Endothelial cell of umbilical vein (primary cell): ENCODE data around the gene ATP5PB. TPM values are rescaled to one million over a fixed set of nuclear protein-coding genes. Genes with fewer than 3 reads are reported as not detected.

Experiments
- BruUV-seq: library from RNA; stranded (reverse); fragments of 400-500 nt; replicated peaks from 2 replicates; lab custom pipeline; 2021; lab: Mats Ljungman, UMichigan
- CTCF ChIA-PET: fragments of 300-600, 350-600 bp; sonication (Branson Sonifier 250); formaldehyde crosslinking; loops from one replicate; lab custom pipeline; 2021; ENCODE audit warnings: antibody characterized with exemption, inconsistent platforms; lab: Charles Lee
- POLR2A ChIA-PET: fragments of 300-600, 350-600 bp; sonication (Branson Sonifier 250); formaldehyde crosslinking; loops from one replicate; lab custom pipeline; 2021; ENCODE audit warnings: antibody characterized with exemption, inconsistent platforms; lab: Charles Lee
- DNase-seq: peaks from one replicate; pipeline ENCODE4 v3.0.0-alpha.2; 2011; ENCODE audit warnings: low read depth, low spot score
- FAIRE-seq: peaks from 2 replicates; lab custom pipeline; 2011; peaks lifted over from hg19 to GRCh38; lab: Jason Lieb, UNC
- H2AFZ ChIP-seq: 2 replicates; pipeline ENCODE4 v1.6.0; 2012; ENCODE audit warnings: low read depth, low read length, control low read depth, inconsistent platforms
- H3K27ac ChIP-seq: 2 replicates; pipeline ENCODE4 v1.5.1; 2011; ENCODE audit warnings: low read depth, mild to moderate bottlenecking, control low read depth, low read length, moderate library complexity; ENCODE audit not compliant: insufficient read depth
- H3K27me3 ChIP-seq, 2 experiments: 2 replicates each; pipeline versions ENCODE4 v1.6.0 to v1.6.1; 2011; ENCODE audit warnings: low read length in 2 of 2, mixed read lengths in 1 of 2; ENCODE audit not compliant: control insufficient read depth in 2 of 2, insufficient read depth in 2 of 2
- H3K36me3 ChIP-seq, 2 experiments: 2 replicates in 1 of 2; 3 replicates in 1 of 2; pipeline ENCODE4 v1.5.1; 2011; ENCODE audit warnings: low read length in 2 of 2, mild to moderate bottlenecking in 1 of 2, moderate library complexity in 1 of 2; ENCODE audit not compliant: control insufficient read depth in 2 of 2, insufficient read depth in 2 of 2; ENCODE audit errors: extremely low read depth in 1 of 2
- H3K4me1 ChIP-seq: 3 replicates; pipeline ENCODE4 v1.5.1; 2011; ENCODE audit warnings: mild to moderate bottlenecking, low read length; ENCODE audit not compliant: control insufficient read depth, insufficient read depth; ENCODE audit errors: extremely low read depth
- H3K4me2 ChIP-seq: 2 replicates; pipeline ENCODE4 v1.6.1; 2011; ENCODE audit warnings: low read length, control low read depth, mixed read lengths; ENCODE audit not compliant: insufficient read depth
- H3K4me3 ChIP-seq, 3 experiments: fragments of 200-600 bp in 1 of 3; sonication (generic), shearing (Covaris generic) in 1 of 3; replicated peaks in 1 of 3; 2 replicates each; pipeline ENCODE4 v1.5.1; 2011 to 2016; ENCODE audit warnings: control low read depth in 3 of 3, low read length in 3 of 3, mild to moderate bottlenecking in 2 of 3, inconsistent platforms in 1 of 3, low read depth in 1 of 3, moderate library complexity in 1 of 3; ENCODE audit not compliant: insufficient read depth in 1 of 3
- H3K79me2 ChIP-seq: 2 replicates; pipeline ENCODE4 v1.6.0; 2012; ENCODE audit warnings: low read length, inconsistent platforms; ENCODE audit not compliant: control insufficient read depth, insufficient read depth
- H3K9ac ChIP-seq: replicated peaks from 2 replicates; pipeline ENCODE3; 2011; ENCODE audit warnings: low read length, control low read depth; ENCODE audit not compliant: insufficient read depth; ENCODE audit errors: extremely low read depth
- H3K9me1 ChIP-seq: replicated peaks from 3 replicates; pipeline ENCODE4 v1.6.0; 2011; ENCODE audit warnings: mild to moderate bottlenecking, low read length; ENCODE audit not compliant: control insufficient read depth, insufficient read depth; ENCODE audit errors: extremely low read depth
- H3K9me3 ChIP-seq: replicated peaks from 2 replicates; pipeline ENCODE4 v1.5.1; 2012; ENCODE audit warnings: low read length, inconsistent platforms; ENCODE audit not compliant: control insufficient read depth, insufficient read depth
- H4K20me1 ChIP-seq: replicated peaks from 2 replicates; pipeline ENCODE3; 2011; ENCODE audit warnings: mild to moderate bottlenecking, low read length; ENCODE audit not compliant: control insufficient read depth, insufficient read depth; ENCODE audit errors: extremely low read depth
- EZH2 ChIP-seq: IDR thresholded peaks from 2 replicates; pipeline ENCODE4 v1.6.1; 2012; ENCODE audit warnings: borderline replicate concordance, low read depth, mild to moderate bottlenecking, moderate library complexity, low read length, inconsistent platforms; ENCODE audit not compliant: severe bottlenecking
- FOS ChIP-seq: IDR thresholded peaks from 2 replicates; pipeline ENCODE4 v1.6.1; 2011; ENCODE audit warnings: mild to moderate bottlenecking, low read length, moderate library complexity, borderline replicate concordance; ENCODE audit not compliant: insufficient read depth
- GATA2 ChIP-seq: IDR thresholded peaks from 2 replicates; pipeline ENCODE4 v1.7.0; 2011; ENCODE audit warnings: low read depth, mild to moderate bottlenecking, moderate library complexity, mixed read lengths, low read length; ENCODE audit not compliant: insufficient read length, insufficient read depth
- JUN ChIP-seq: IDR thresholded peaks from 2 replicates; pipeline ENCODE4 v1.6.1; 2011; ENCODE audit warnings: borderline replicate concordance, low read depth; ENCODE audit not compliant: insufficient read length, insufficient read depth
- MYC ChIP-seq: IDR thresholded peaks from one replicate; pipeline ENCODE4 v1.6.1; 2011; ENCODE audit warnings: mild to moderate bottlenecking, low read depth, low read length
- POLR2A ChIP-seq: IDR thresholded peaks from 2 replicates; pipeline ENCODE4 v1.6.1; 2012; ENCODE audit warnings: low read depth, mild to moderate bottlenecking, control low read depth, low read length
- POLR2AphosphoS5 ChIP-seq: IDR thresholded peaks from 2 replicates; pipeline ENCODE4 v1.6.1; 2012; ENCODE audit warnings: low read depth, mild to moderate bottlenecking, control low read depth, low read length, moderate library complexity; ENCODE audit not compliant: insufficient read depth
- dilution Hi-C: fragments of 300-500 bp; cut with MboI; formaldehyde crosslinking; loops from one replicate; pipeline ENCODE4 v1.15.0; 2019; ENCODE audit warnings: low sequenced_read_pairs; ENCODE audit not compliant: extremely low pct_ligation_motif_present
- intact Hi-C: fragments of 100-400 bp; cut with micrococcal nuclease; formaldehyde crosslinking; loops from one replicate; pipeline ENCODE4 v1.10.0; 2022
- polyA plus RNA-seq, 4 experiments: library from polyadenylated mRNA; depleted of rRNA in 3 of 4; stranded (reverse) in 3 of 4; unstranded in 1 of 4; fragments of >200 nt; gene quantifications; 2 replicates each; pipeline versions ENCODE4 v1.2.1 to v1.2.3, GENCODE V29; 2011 to 2012; ENCODE audit warnings: missing spikeins in 1 of 4
- total RNA-seq: library from RNA; stranded (reverse); gene quantifications from 2 replicates; pipeline ENCODE4 v1.2.3, GENCODE V29; 2021
- TF ChIP-seq, protein P1 (sequence below): IDR thresholded peaks from 2 replicates; pipeline ENCODE4 v1.6.1; 2011; ENCODE audit not compliant: insufficient read depth, insufficient read length

Gene ATP5PB
- total and polyA plus RNA-seq, 2 donors (not counting 3 experiments of a cell fraction or from before 2014, with no cell fraction given), result 231 to 244 TPM

DNA sequence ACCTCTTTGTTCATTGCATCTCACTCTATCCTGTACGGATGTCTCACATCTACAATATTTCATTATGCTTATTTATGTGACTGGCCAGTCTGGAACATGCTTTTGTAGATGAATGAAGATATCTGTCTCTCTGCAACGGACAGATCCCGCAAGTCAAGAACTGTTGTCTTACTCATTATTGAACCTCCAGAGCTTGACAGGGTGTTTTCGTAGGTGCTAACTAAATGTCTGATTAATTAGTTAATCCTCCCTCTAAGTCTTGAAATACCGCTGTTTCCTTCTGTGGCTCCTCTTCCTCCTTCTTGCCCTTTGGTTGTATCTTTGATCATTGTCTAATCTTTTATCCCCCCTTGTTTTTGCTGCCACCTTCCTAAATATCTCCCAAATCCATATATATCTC, 21.3 kb downstream of the ATP5PB start:
- no peak for FAIRE-seq
- POLR2A ChIA-PET, result no interaction called here
- Histone ChIP-seq H4K20me1 (no peaks in the 10 kb centered on the region), H3K9ac (no peak overlapping the region), H3K79me2 (no peaks in the 10 kb centered on the region), H3K9me3 (no peaks in the 10 kb centered on the region), H3K4me2 (no peak overlapping the region), H3K4me3 (no peak overlapping the region), H2AFZ (no peak overlapping the region), H3K4me1 (peaks cover 13% of the 10 kb centered on the region), H3K36me3 (no peaks in the 10 kb centered on the region), H3K27me3 (no peaks in the 10 kb centered on the region), H3K9me1 (no peaks in the 10 kb centered on the region), H3K27ac (no peak overlapping the region)
- no peak for DNase-seq
- dilution Hi-C loops, result no loop called here
- intact Hi-C loops, result no loop called here
- CTCF ChIA-PET, result no interaction called here
- TF ChIP-seq MYC (no peak), POLR2AphosphoS5 (no peak), GATA2 (no peak), JUN (no peak), POLR2A (no peak), EZH2 (no peak), FOS (no peak)
- TF ChIP-seq, protein P1, sequence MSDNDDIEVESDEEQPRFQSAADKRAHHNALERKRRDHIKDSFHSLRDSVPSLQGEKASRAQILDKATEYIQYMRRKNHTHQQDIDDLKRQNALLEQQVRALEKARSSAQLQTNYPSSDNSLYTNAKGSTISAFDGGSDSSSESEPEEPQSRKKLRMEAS, result no peak
- BruUV-seq, result no TSS peak

DNA sequence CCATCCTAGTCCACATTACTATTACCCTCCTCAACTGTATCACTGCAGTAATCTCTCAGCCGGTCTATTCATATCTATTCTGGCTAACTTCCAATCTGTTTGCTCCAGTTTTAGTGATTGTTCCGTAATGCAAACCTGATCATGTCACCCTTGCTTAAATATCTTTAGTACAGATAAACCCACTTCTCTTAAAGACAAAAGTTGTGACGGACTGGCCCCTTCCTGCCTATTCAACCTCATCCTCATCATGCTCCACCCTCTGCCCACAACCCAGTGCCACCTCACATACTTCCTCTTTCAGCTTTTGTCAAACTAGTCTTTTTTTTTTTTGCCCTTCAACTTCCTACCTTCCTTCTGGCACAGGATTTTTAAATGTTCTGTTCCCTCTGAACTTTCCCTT, 21.7 kb downstream of the ATP5PB start:
- FAIRE-seq (no peak), DNase-seq (no peak)
- CTCF ChIA-PET, result no interaction called here
- Histone ChIP-seq H3K4me3 (no peak overlapping the region), H3K27me3 (no peaks in the 10 kb centered on the region), H3K9me1 (no peaks in the 10 kb centered on the region), H3K9me3 (no peaks in the 10 kb centered on the region), H2AFZ (no peak overlapping the region), H3K9ac (no peak overlapping the region), H3K4me2 (no peak overlapping the region), H3K27ac (no peak overlapping the region), H3K4me1 (peaks cover 13% of the 10 kb centered on the region), H4K20me1 (no peaks in the 10 kb centered on the region), H3K79me2 (no peaks in the 10 kb centered on the region), H3K36me3 (no peaks in the 10 kb centered on the region)
- BruUV-seq, result no TSS peak
- dilution Hi-C loops, result no loop called here
- TF ChIP-seq FOS (no peak), POLR2AphosphoS5 (no peak), JUN (no peak), MYC (no peak), POLR2A (no peak)
- TF ChIP-seq, protein P1, result no peak
- POLR2A ChIA-PET, result no interaction called here
- intact Hi-C loops, result no loop called here
